OCI-LY1 (cell line): Measurements from ENCODE around the gene AUH.

Experiments
- CTCF ChIP-seq: fragments of 200-600 bp; sonication (generic), shearing (Covaris generic); IDR thresholded peaks from 2 replicates; pipeline ENCODE4 v1.5.1; 2017; ENCODE audit warnings: mild to moderate bottlenecking, antibody characterized with exemption, low read length, moderate library complexity, mixed read lengths
- EZH2 ChIP-seq: fragments of 200-600 bp; sonication (generic), shearing (Covaris generic); IDR thresholded peaks from 2 replicates; pipeline ENCODE4 v1.8.0; 2017; ENCODE audit warnings: borderline replicate concordance, mixed run types, mild to moderate bottlenecking, antibody characterized with exemption, low read length, moderate library complexity, mixed read lengths

- TF ChIP-seq CTCF (no peak), EZH2 (no peak)
Measured at GRCh38 chr9:91342575-91342974, 19.1 kb downstream of the AUH start.
